Natural killer cell (primary cell): ENCODE data around the gene PPARG. TPM values are rescaled to one million over a fixed set of nuclear protein-coding genes. Genes with fewer than 3 reads are reported as not detected.

Experiments
- ATAC-seq, 3 donors: fragments of 150-1000 bp in 2 of 3; fragments of 200-7000 bp in 1 of 3; cut with Tn5 transposase; 1 replicate in 1 of 3; 2 replicates in 2 of 3; pipeline ENCODE4 v1.10.0; 2021; ENCODE audit warnings: mild to moderate bottlenecking in 2 of 3, moderate library complexity in 2 of 3
- DNase-seq, 2 donors: peaks; one replicate each; pipeline versions ENCODE4 v3.0.0 to v3.0.0-alpha.2; 2013 to 2021; ENCODE audit warnings: mixed read lengths in 1 of 2
- H3K27ac ChIP-seq: one replicate; pipeline ENCODE4 v1.5.1; 2013; ENCODE audit warnings: mild to moderate bottlenecking, low read length
- H3K27me3 ChIP-seq: one replicate; pipeline ENCODE4 v1.6.1; 2013; ENCODE audit warnings: low read length; ENCODE audit not compliant: control insufficient read depth, insufficient read depth
- H3K36me3 ChIP-seq: one replicate; pipeline ENCODE4 v1.6.1; 2013; ENCODE audit warnings: low read length; ENCODE audit not compliant: control insufficient read depth, insufficient read depth
- H3K4me1 ChIP-seq: one replicate; pipeline ENCODE4 v1.6.1; 2013; ENCODE audit warnings: low read length; ENCODE audit not compliant: control insufficient read depth, insufficient read depth
- H3K4me3 ChIP-seq: one replicate; pipeline ENCODE4 v1.5.1; 2013; ENCODE audit warnings: low read length
- H3K9me3 ChIP-seq: one replicate; pipeline ENCODE4 v1.6.1; 2013; ENCODE audit warnings: low read length; ENCODE audit not compliant: control insufficient read depth, insufficient read depth
- H3K27ac Mint-ChIP-seq, 2 donors: one replicate each; pipeline ENCODE4 v1.8.0; 2022; ENCODE audit warnings: mild to moderate bottlenecking in 2 of 2, mixed read lengths in 2 of 2, moderate library complexity in 1 of 2
- H3K27me3 Mint-ChIP-seq, 2 donors: one replicate each; pipeline ENCODE4 v1.8.0; 2022; ENCODE audit warnings: low read depth in 2 of 2, mixed read lengths in 2 of 2
- H3K36me3 Mint-ChIP-seq: one replicate; pipeline ENCODE4 v1.8.0; 2022; ENCODE audit warnings: mixed read lengths
- H3K4me1 Mint-ChIP-seq, 2 donors: one replicate each; pipeline ENCODE4 v1.8.0; 2022; ENCODE audit warnings: mixed read lengths in 2 of 2
- H3K4me3 Mint-ChIP-seq: one replicate; pipeline ENCODE4 v1.8.0; 2022; ENCODE audit warnings: mild to moderate bottlenecking, moderate library complexity, mixed read lengths
- H3K9me3 Mint-ChIP-seq, 2 donors: one replicate each; pipeline ENCODE4 v1.8.0; 2022; ENCODE audit warnings: mixed read lengths in 2 of 2
- CTCF ChIP-seq: fragments of 200-600 bp; IDR thresholded peaks from one replicate; pipeline ENCODE4 v1.8.0; 2022; ENCODE audit warnings: antibody characterized with exemption
- WGBS: methylation state at CpG from one replicate; pipeline ENCODE4 v1.1.7; 2013; ENCODE audit warnings: missing lambda C conversion rate; ENCODE audit not compliant: insufficient coverage; 5-methylcytosine and 5-hydroxymethylcytosine counted together
- intact Hi-C: fragments of 100-400 bp; cut with micrococcal nuclease; formaldehyde crosslinking; loops from one replicate; pipeline ENCODE4 v1.14.2; 2022
- total RNA-seq, 4 donors: library from RNA; stranded (reverse); fragments of 120-200 nt in 1 of 4; gene quantifications; one replicate each; pipeline versions ENCODE4 v1.2.3 to v1.2.4, GENCODE V29; 2013 to 2022

PPARG gene
- total RNA-seq, 3 donors from 2014 or later (not counting 1 experiment from before 2014, with no cell fraction given): 0.21 TPM; not detected in 2

GRCh38 chr3:12379640-12380429 lies 91.0 kb downstream of the PPARG start:
- Mint-ChIP-seq H3K27ac (no peak overlapping the region), H3K27me3 (peaks cover 13% of the 10 kb centered on the region in 2 donors), H3K4me3 (no peak overlapping the region), H3K4me1 (peaks cover 0 to 3% of the 10 kb centered on the region in 2 donors), H3K9me3 (no peaks in the 10 kb centered on the region), H3K36me3 (no peaks in the 10 kb centered on the region)
- intact Hi-C loops: no loop called here
- H3K9me3 ChIP-seq: no peaks in the 10 kb centered on the region
- no peaks in the 10 kb centered on the region for H3K36me3 ChIP-seq
- DNase-seq (no peak), ATAC-seq (no peak)
- no peak overlapping the region for H3K4me3 ChIP-seq
- no peaks in the 10 kb centered on the region for H3K27me3 ChIP-seq
- 78% methylated on average over 5 of the region's 5 CpGs for WGBS
- no peak overlapping the region for H3K27ac ChIP-seq
- TF ChIP-seq CTCF: no peak
- H3K4me1 ChIP-seq: no peaks in the 10 kb centered on the region

- no peak for ATAC-seq
- intact Hi-C loops: no loop called here
- H3K27ac Mint-ChIP-seq: no peak overlapping the region
These were observed 91.6 kb downstream of the PPARG start for GRCh38 chr3:12380461-12380860.

DNA sequence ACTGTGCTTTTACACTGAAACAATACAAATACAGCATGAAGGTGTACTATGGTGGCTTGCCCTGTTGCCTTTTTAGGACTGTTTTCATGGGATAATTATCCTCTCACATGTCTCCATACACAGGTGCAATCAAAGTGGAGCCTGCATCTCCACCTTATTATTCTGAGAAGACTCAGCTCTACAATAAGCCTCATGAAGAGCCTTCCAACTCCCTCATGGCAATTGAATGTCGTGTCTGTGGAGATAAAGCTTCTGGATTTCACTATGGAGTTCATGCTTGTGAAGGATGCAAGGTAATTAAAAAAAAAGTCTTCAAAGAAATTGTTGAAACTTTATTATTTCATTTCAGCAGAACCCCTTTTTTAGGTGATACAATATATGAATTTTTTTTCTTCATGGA lies 92.3 kb downstream of the PPARG start:
- ATAC-seq (no peak), DNase-seq (no peak)
- Histone ChIP-seq H3K36me3 (no peaks in the 10 kb centered on the region), H3K27ac (no peak overlapping the region), H3K27me3 (peaks cover 2% of the 10 kb centered on the region), H3K9me3 (no peaks in the 10 kb centered on the region), H3K4me1 (no peaks in the 10 kb centered on the region), H3K4me3 (no peak overlapping the region)
- intact Hi-C loops: no loop called here
- Mint-ChIP-seq H3K4me1 (no peaks in the 10 kb centered on the region), H3K27ac (no peak overlapping the region), H3K9me3 (no peaks in the 10 kb centered on the region), H3K27me3 (peaks cover 11 to 16% of the 10 kb centered on the region in 2 donors), H3K4me3 (no peak overlapping the region), H3K36me3 (no peaks in the 10 kb centered on the region)
- TF ChIP-seq CTCF: no peak
- no CpG with 5 or more reads among the region's 1 CpG for WGBS

More at GRCh38 chr3:12380461-12380860, 91.6 kb downstream of the PPARG start:
- no peaks in the 10 kb centered on the region for H3K36me3 ChIP-seq
- Mint-ChIP-seq H3K4me3 (no peak overlapping the region), H3K27me3 (peaks cover 11% of the 10 kb centered on the region in 2 donors), H3K4me1 (no peaks in the 10 kb centered on the region), H3K9me3 (no peaks in the 10 kb centered on the region), H3K36me3 (no peaks in the 10 kb centered on the region)
- no peak for TF ChIP-seq CTCF
- no peaks in the 10 kb centered on the region for H3K9me3 ChIP-seq
- WGBS: 40% methylated on average over 3 of the region's 3 CpGs
- H3K4me3 ChIP-seq: no peak overlapping the region
- no peaks in the 10 kb centered on the region for H3K27me3 ChIP-seq
- H3K27ac ChIP-seq: no peak overlapping the region
- no peak for DNase-seq
- no peaks in the 10 kb centered on the region for H3K4me1 ChIP-seq

DNA sequence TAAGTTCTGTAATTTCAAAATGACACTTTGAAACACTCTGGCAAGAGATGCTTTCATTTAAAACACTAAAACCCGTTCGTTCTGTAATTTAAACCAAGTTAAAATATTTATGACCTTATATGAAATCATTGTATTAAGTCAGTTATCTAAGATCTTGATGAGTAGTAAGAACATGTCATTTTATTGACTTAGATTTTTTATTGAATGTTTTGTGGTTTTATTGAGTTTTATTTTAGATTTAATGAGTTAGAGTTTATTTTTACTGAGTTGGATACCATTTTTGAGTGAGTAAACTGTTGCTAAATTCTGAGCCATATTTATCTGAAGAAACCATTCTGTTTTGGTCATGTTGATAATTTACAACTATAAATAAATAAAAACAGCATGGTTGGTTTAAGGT lies 94.3 kb downstream of the PPARG start:
- no CpG with 5 or more reads among the region's 2 CpGs for WGBS
- no peak overlapping the region for H3K27ac ChIP-seq
- no peaks in the 10 kb centered on the region for H3K36me3 Mint-ChIP-seq
- H3K4me3 ChIP-seq: no peak overlapping the region
- DNase-seq (no peak), ATAC-seq (no peak)
- intact Hi-C loops: no loop called here
- no peaks in the 10 kb centered on the region for H3K4me1 ChIP-seq
- no peak for TF ChIP-seq CTCF
- no peaks in the 10 kb centered on the region for H3K9me3 Mint-ChIP-seq
- H3K27me3 ChIP-seq: peaks cover 2% of the 10 kb centered on the region
- peaks cover 3 to 24% of the 10 kb centered on the region in 2 donors for H3K27me3 Mint-ChIP-seq
- no peak overlapping the region for H3K27ac Mint-ChIP-seq
- no peaks in the 10 kb centered on the region for H3K36me3 ChIP-seq
- no peaks in the 10 kb centered on the region for H3K4me1 Mint-ChIP-seq
- H3K4me3 Mint-ChIP-seq: no peak overlapping the region
- no peaks in the 10 kb centered on the region for H3K9me3 ChIP-seq
